Osteoblast (primary cell): ENCODE measurements around the gene AKR7A2. TPM values are rescaled to one million over a fixed set of nuclear protein-coding genes. Genes with fewer than 3 reads are reported as not detected.
A peak's percentile ranks its signal among the peaks of the same experiment; 100 is the strongest.
"Not testable (repeated sequence)": the region's sequence is repeated elsewhere in the genome, so short reads cannot be mapped to it uniquely, and the experiment has no call there.

Experiments
- DNase-seq: peaks from one replicate; pipeline ENCODE4 v3.0.0; 2011; ENCODE audit warnings: low spot score, mixed read lengths; ENCODE audit not compliant: insufficient read length; ENCODE audit errors: missing footprints
- H2AFZ ChIP-seq: 2 replicates; pipeline ENCODE4 v1.6.0; 2011; ENCODE audit warnings: mild to moderate bottlenecking, low read length
- H3K27ac ChIP-seq: 2 replicates; pipeline ENCODE4 v1.5.1; 2011; ENCODE audit warnings: mild to moderate bottlenecking, low read depth, low read length, moderate library complexity
- H3K27me3 ChIP-seq: 2 replicates; pipeline ENCODE4 v1.6.0; 2012; ENCODE audit warnings: mild to moderate bottlenecking, control low read depth, inconsistent platforms, low read length, moderate library complexity; ENCODE audit not compliant: insufficient read depth
- H3K36me3 ChIP-seq: 2 replicates; pipeline ENCODE4 v1.5.1; 2011; ENCODE audit warnings: mild to moderate bottlenecking, low read length, control low read depth, moderate library complexity; ENCODE audit not compliant: insufficient read depth
- H3K4me1 ChIP-seq: 2 replicates; pipeline ENCODE4 v1.5.1; 2011; ENCODE audit warnings: mild to moderate bottlenecking, low read length, control low read depth, moderate library complexity; ENCODE audit not compliant: insufficient read depth
- H3K4me2 ChIP-seq: 2 replicates; pipeline ENCODE4 v1.6.0; 2011; ENCODE audit warnings: mild to moderate bottlenecking, low read length; ENCODE audit not compliant: insufficient read depth
- H3K4me3 ChIP-seq: fragments of 200-600 bp; sonication (generic); 3 replicates; pipeline ENCODE4 v1.5.1; 2012; ENCODE audit warnings: mild to moderate bottlenecking, low read length, inconsistent platforms; ENCODE audit not compliant: insufficient read depth
- H3K79me2 ChIP-seq: 2 replicates; pipeline ENCODE4 v1.6.0; 2012; ENCODE audit warnings: mild to moderate bottlenecking, low read length, control low read depth, inconsistent platforms; ENCODE audit not compliant: insufficient read depth
- H3K9me3 ChIP-seq: 2 replicates; pipeline ENCODE4 v1.5.1; 2011; ENCODE audit warnings: low read depth, low read length, control low read depth
- H4K20me1 ChIP-seq: 2 replicates; pipeline ENCODE4 v1.6.0; 2012; ENCODE audit warnings: mild to moderate bottlenecking, low read length, control low read depth; ENCODE audit not compliant: insufficient read depth
- CTCF ChIP-seq: IDR thresholded peaks from 2 replicates; pipeline ENCODE4 v1.5.1; 2011; ENCODE audit warnings: mild to moderate bottlenecking, low read depth, low read length, moderate library complexity; ENCODE audit errors: extremely low read depth
- total RNA-seq: library from RNA; depleted of rRNA; stranded (reverse); fragments of >200 nt; gene quantifications from 2 replicates; pipeline ENCODE4 v1.2.3, GENCODE V29; 2012

AKR7A2 gene
- total RNA-seq, 1 donor: 66.2 TPM

GRCh38 chr1:19287436-19288185 is 24.3 kb downstream of the AKR7A2 start:
- no peak for TF ChIP-seq CTCF
- no peaks in the 10 kb centered on the region for H4K20me1 ChIP-seq
- H3K4me1 ChIP-seq: peaks cover 6% of the 10 kb centered on the region
- H3K9me3 ChIP-seq: no peaks in the 10 kb centered on the region
- H3K27me3 ChIP-seq: no peaks in the 10 kb centered on the region
- DNase-seq: peak; percentile 65
- H2AFZ ChIP-seq: no peak overlapping the region
- H3K4me3 ChIP-seq: no peak overlapping the region
- no peak overlapping the region for H3K4me2 ChIP-seq
- no peaks in the 10 kb centered on the region for H3K36me3 ChIP-seq
- H3K27ac ChIP-seq: no peak overlapping the region
- H3K79me2 ChIP-seq: no peaks in the 10 kb centered on the region

GRCh38 chr1:19285807-19286206 is 26.1 kb downstream of the AKR7A2 start:
- H3K4me1 ChIP-seq, H3K79me2 ChIP-seq, H4K20me1 ChIP-seq, H2AFZ ChIP-seq, H3K4me3 ChIP-seq, H3K27ac ChIP-seq, H3K36me3 ChIP-seq, H3K9me3 ChIP-seq, H3K4me2 ChIP-seq, H3K27me3 ChIP-seq, DNase-seq: not testable (repeated sequence)

- H3K4me3 ChIP-seq, H3K4me1 ChIP-seq, H3K9me3 ChIP-seq, H3K4me2 ChIP-seq, H3K27me3 ChIP-seq, DNase-seq, H3K27ac ChIP-seq, H3K36me3 ChIP-seq, H3K79me2 ChIP-seq, H4K20me1 ChIP-seq, H2AFZ ChIP-seq: not testable (repeated sequence)
These were observed 26.6 kb downstream of the AKR7A2 start for GRCh38 chr1:19285366-19285765.

- Histone ChIP-seq H3K4me1 (no peaks in the 10 kb centered on the region), H3K4me3 (no peak overlapping the region), H3K27me3 (no peaks in the 10 kb centered on the region), H3K4me2 (no peak overlapping the region), H3K27ac (no peak overlapping the region), H3K79me2 (no peaks in the 10 kb centered on the region), H3K36me3 (no peaks in the 10 kb centered on the region), H4K20me1 (no peaks in the 10 kb centered on the region), H2AFZ (no peak overlapping the region), H3K9me3 (no peaks in the 10 kb centered on the region)
- no peak for DNase-seq
- no peak for TF ChIP-seq CTCF
These were observed 27.1 kb downstream of the AKR7A2 start for GRCh38 chr1:19284881-19285280.

GRCh38 chr1:19283891-19284290 is 28.1 kb downstream of the AKR7A2 start:
- no peak for DNase-seq
- no peak for TF ChIP-seq CTCF
- H3K27ac ChIP-seq: no peak overlapping the region

More at GRCh38 chr1:19283891-19284290, 28.1 kb downstream of the AKR7A2 start:
- H3K4me2 ChIP-seq: no peak overlapping the region
- no peaks in the 10 kb centered on the region for H3K27me3 ChIP-seq
- no peak overlapping the region for H3K4me3 ChIP-seq
- H3K4me1 ChIP-seq: no peaks in the 10 kb centered on the region
- H2AFZ ChIP-seq: no peak overlapping the region
- no peaks in the 10 kb centered on the region for H4K20me1 ChIP-seq
- no peaks in the 10 kb centered on the region for H3K36me3 ChIP-seq
- H3K9me3 ChIP-seq: no peaks in the 10 kb centered on the region
- no peaks in the 10 kb centered on the region for H3K79me2 ChIP-seq
